ENCODE results near the gene TBX10. TPM values are rescaled to one million over a fixed set of nuclear protein-coding genes. Genes with fewer than 3 reads are reported as not detected.
"Not testable (repeated sequence)": the region's sequence is repeated elsewhere in the genome, so short reads cannot be mapped to it uniquely, and the experiment has no call there.

Gene TBX10
- total RNA-seq, 1 donor from 2014 or later = not detected

- H3K27me3 Mint-ChIP-seq (ENCODE audit: low read depth, unreplicated experiment); H3K4me2 ChIP-seq (ENCODE audit: low read length): not testable (repeated sequence)
Measured at GRCh38 chr11:67682126-67683034, 42.8 kb upstream of the TBX10 start.

DNA sequence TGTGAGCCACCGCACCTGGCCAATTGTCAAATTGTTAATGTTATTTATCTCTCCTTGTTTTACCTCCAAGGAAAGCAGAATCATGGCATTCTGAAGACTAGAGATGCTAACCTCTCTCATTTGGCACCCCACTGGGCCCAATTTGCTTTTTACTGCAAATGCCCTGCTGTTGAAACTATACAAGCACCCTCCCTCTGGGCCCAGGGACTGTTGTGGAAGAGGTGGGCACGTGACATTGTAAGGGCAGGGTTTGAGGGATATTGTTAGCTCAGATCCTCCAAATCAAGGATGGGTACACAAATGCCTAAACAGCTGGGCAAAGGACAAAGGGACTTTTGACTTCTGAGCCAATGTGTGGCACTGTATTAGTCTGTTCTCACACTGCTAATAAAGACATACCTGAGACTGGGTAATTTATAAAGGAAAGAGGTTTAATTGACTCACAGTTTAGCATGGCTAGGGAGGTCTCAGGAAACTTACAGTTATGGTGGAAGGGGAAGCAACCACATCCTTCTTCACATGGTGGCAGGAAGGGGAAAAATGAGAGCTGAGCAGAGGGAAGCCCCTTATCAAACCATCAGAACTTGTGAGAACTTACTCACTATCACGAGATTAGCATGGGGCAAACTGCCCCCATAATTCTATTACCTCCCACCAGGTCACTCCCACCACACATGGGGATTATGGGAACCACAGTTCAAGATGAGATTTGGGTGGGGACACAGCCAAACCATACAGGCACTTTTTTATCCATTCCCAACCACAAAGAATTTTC is 41.3 kb upstream of the TBX10 start:
- Mint-ChIP-seq H3K4me3 (ENCODE audit: unreplicated experiment) (no peak overlapping the region), H3K36me3 (ENCODE audit: low read depth, unreplicated experiment) (no peaks in the 10 kb centered on the region), H3K9me3 (ENCODE audit: unreplicated experiment) (peaks cover 4% of the 10 kb centered on the region), H3K27ac (ENCODE audit: unreplicated experiment) (no peak overlapping the region), H3K4me1 (ENCODE audit: low read depth, unreplicated experiment) (peaks cover 2% of the 10 kb centered on the region), H3K27me3 (ENCODE audit: low read depth, unreplicated experiment) (peaks cover 18% of the 10 kb centered on the region)
- Histone ChIP-seq H3K4me2 (ENCODE audit: low read length) (no peak overlapping the region), H3K27me3 (ENCODE audit: insufficient read depth, low read length) (peaks cover 5% of the 10 kb centered on the region), H3K4me1 (ENCODE audit: insufficient read depth, low read length) (no peaks in the 10 kb centered on the region), H3K9ac (ENCODE audit: low read length) (no peak overlapping the region), H2AFZ (ENCODE audit: low read depth, low read length) (no peak overlapping the region), H3K36me3 (ENCODE audit: insufficient read depth, low read length) (no peaks in the 10 kb centered on the region), H4K20me1 (ENCODE audit: insufficient read depth, low read length) (no peaks in the 10 kb centered on the region), H3K4me3 (ENCODE audit: insufficient read depth, low read depth, low read length) (no peak overlapping the region), H3K9me3 (ENCODE audit: insufficient read depth, low read depth, low read length) (no peaks in the 10 kb centered on the region), H3K79me2 (ENCODE audit: insufficient read depth, low read length) (no peaks in the 10 kb centered on the region), H3K27ac (ENCODE audit: low read depth, low read length) (no peak overlapping the region)
- DNase-seq (ENCODE audit: low read depth) = no peak
- TF ChIP-seq, protein P1, sequence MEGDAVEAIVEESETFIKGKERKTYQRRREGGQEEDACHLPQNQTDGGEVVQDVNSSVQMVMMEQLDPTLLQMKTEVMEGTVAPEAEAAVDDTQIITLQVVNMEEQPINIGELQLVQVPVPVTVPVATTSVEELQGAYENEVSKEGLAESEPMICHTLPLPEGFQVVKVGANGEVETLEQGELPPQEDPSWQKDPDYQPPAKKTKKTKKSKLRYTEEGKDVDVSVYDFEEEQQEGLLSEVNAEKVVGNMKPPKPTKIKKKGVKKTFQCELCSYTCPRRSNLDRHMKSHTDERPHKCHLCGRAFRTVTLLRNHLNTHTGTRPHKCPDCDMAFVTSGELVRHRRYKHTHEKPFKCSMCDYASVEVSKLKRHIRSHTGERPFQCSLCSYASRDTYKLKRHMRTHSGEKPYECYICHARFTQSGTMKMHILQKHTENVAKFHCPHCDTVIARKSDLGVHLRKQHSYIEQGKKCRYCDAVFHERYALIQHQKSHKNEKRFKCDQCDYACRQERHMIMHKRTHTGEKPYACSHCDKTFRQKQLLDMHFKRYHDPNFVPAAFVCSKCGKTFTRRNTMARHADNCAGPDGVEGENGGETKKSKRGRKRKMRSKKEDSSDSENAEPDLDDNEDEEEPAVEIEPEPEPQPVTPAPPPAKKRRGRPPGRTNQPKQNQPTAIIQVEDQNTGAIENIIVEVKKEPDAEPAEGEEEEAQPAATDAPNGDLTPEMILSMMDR (IDR thresholded peaks at IDR 0.05; ENCODE audit: insufficient read depth, low read depth, low read length) = no peak
- TF ChIP-seq EZH2 (IDR thresholded peaks at IDR 0.05; ENCODE audit: insufficient read depth, low read length) = no peak
- FAIRE-seq = no peak

More at GRCh38 chr11:67682126-67683034, 42.8 kb upstream of the TBX10 start:
- not testable (repeated sequence) for H3K4me3 Mint-ChIP-seq (ENCODE audit: unreplicated experiment); H3K36me3 Mint-ChIP-seq (ENCODE audit: low read depth, unreplicated experiment); H3K27ac ChIP-seq (ENCODE audit: low read depth, low read length); H3K27ac Mint-ChIP-seq (ENCODE audit: unreplicated experiment); H3K4me1 Mint-ChIP-seq (ENCODE audit: low read depth, unreplicated experiment); H2AFZ ChIP-seq (ENCODE audit: low read depth, low read length); H4K20me1 ChIP-seq (ENCODE audit: insufficient read depth, low read length); H3K27me3 ChIP-seq (ENCODE audit: insufficient read depth, low read length); H3K79me2 ChIP-seq (ENCODE audit: insufficient read depth, low read length); H3K36me3 ChIP-seq (ENCODE audit: insufficient read depth, low read length); FAIRE-seq; H3K9me3 Mint-ChIP-seq (ENCODE audit: unreplicated experiment); H3K9ac ChIP-seq (ENCODE audit: low read length); H3K9me3 ChIP-seq (ENCODE audit: insufficient read depth, low read depth, low read length); H3K4me1 ChIP-seq (ENCODE audit: insufficient read depth, low read length); DNase-seq (ENCODE audit: low read depth); H3K4me3 ChIP-seq (ENCODE audit: insufficient read depth, low read depth, low read length)

- H3K4me3 Mint-ChIP-seq (ENCODE audit: unreplicated experiment) = no peak overlapping the region
- Histone ChIP-seq H2AFZ (ENCODE audit: low read depth, low read length) (no peak overlapping the region), H3K4me2 (ENCODE audit: low read length) (no peak overlapping the region), H3K36me3 (ENCODE audit: insufficient read depth, low read length) (no peaks in the 10 kb centered on the region), H3K27ac (ENCODE audit: low read depth, low read length) (no peak overlapping the region), H3K27me3 (ENCODE audit: insufficient read depth, low read length) (no peaks in the 10 kb centered on the region), H3K9ac (ENCODE audit: low read length) (no peak overlapping the region), H3K79me2 (ENCODE audit: insufficient read depth, low read length) (no peaks in the 10 kb centered on the region), H3K4me3 (ENCODE audit: insufficient read depth, low read depth, low read length) (no peak overlapping the region), H4K20me1 (ENCODE audit: insufficient read depth, low read length) (no peaks in the 10 kb centered on the region), H3K4me1 (ENCODE audit: insufficient read depth, low read length) (no peaks in the 10 kb centered on the region), H3K9me3 (ENCODE audit: insufficient read depth, low read depth, low read length) (no peaks in the 10 kb centered on the region)
- TF ChIP-seq EZH2 (IDR thresholded peaks at IDR 0.05; ENCODE audit: insufficient read depth, low read length) = no peak
- TF ChIP-seq, protein P1 (IDR thresholded peaks at IDR 0.05; ENCODE audit: insufficient read depth, low read depth, low read length) = no peak
- H3K36me3 Mint-ChIP-seq (ENCODE audit: low read depth, unreplicated experiment) = no peaks in the 10 kb centered on the region
- no peak for FAIRE-seq
- H3K27ac Mint-ChIP-seq (ENCODE audit: unreplicated experiment) = no peak overlapping the region
- peaks cover 29% of the 10 kb centered on the region for H3K27me3 Mint-ChIP-seq (ENCODE audit: low read depth, unreplicated experiment)
- H3K4me1 Mint-ChIP-seq (ENCODE audit: low read depth, unreplicated experiment) = no peaks in the 10 kb centered on the region
- peaks cover 3% of the 10 kb centered on the region for H3K9me3 Mint-ChIP-seq (ENCODE audit: unreplicated experiment)
- DNase-seq (ENCODE audit: low read depth) = no peak
Measured at GRCh38 chr11:67675058-67675747, 35.6 kb upstream of the TBX10 start.
